HepG2 (cell line): ENCODE results near the gene CDH2. TPM values are rescaled to one million over a fixed set of nuclear protein-coding genes. Genes with fewer than 3 reads are reported as not detected.

Source experiments
- ATAC-seq: fragments of 200-7000 bp; cut with Tn5 transposase; 3 replicates; pipeline ENCODE4 v1.9.1; 2020; ENCODE audit warnings: mild to moderate bottlenecking, moderate library complexity
- BruUV-seq: library from RNA; stranded (reverse); fragments of 400-500 nt; replicated peaks from 2 replicates; lab custom pipeline; 2021; lab: Mats Ljungman, UMichigan
- CTCF ChIA-PET: fragments of 300-600 bp; formaldehyde crosslinking; extraction: SDS; loops from one replicate; lab custom pipeline; 2021; ENCODE audit warnings: low total read pairs, inconsistent platforms, low intra/inter-chr PET ratio; lab: Yijun Ruan, JAX
- POLR2A ChIA-PET: fragments of 350-600 bp; sonication (Branson Sonifier 250); formaldehyde crosslinking; loops from one replicate; lab custom pipeline; 2020; ENCODE audit warnings: antibody characterized with exemption, inconsistent platforms; lab: Yijun Ruan, JAX
- DNase-seq: peaks from one replicate; pipeline ENCODE4 v3.0.0-alpha.2; 2015; ENCODE audit warnings: low spot score
- FAIRE-seq: peaks from 3 replicates; lab custom pipeline; 2011; peaks lifted over from hg19 to GRCh38; lab: Jason Lieb, UNC
- H2AFZ ChIP-seq: one replicate; pipeline ENCODE4 v1.6.1; 2011; ENCODE audit warnings: low read length, inconsistent platforms
- H3K27ac ChIP-seq: fragments of 300-600 bp; 3 replicates; pipeline ENCODE4 v1.8.0; 2011; ENCODE audit warnings: mixed run types, mild to moderate bottlenecking, mixed read lengths, low read length, inconsistent platforms; ENCODE audit not compliant: insufficient read depth; ENCODE audit errors: extremely low read length
- H3K27me3 ChIP-seq, 2 experiments: fragments of 200-600 bp in 1 of 2; 2 replicates in 1 of 2; 3 replicates in 1 of 2; pipeline versions ENCODE4 v1.6.0 to v1.8.0; 2011; ENCODE audit warnings: low read length in 2 of 2, mild to moderate bottlenecking in 2 of 2, moderate library complexity in 2 of 2, inconsistent platforms in 1 of 2; ENCODE audit not compliant: insufficient read depth in 2 of 2, control insufficient read depth in 1 of 2
- H3K36me3 ChIP-seq, 2 experiments: fragments of 200-600 bp in 1 of 2; replicated peaks in 1 of 2; 2 replicates in 1 of 2; 3 replicates in 1 of 2; pipeline versions ENCODE4 v1.5.1 to v1.8.0; 2011; ENCODE audit warnings: low read length in 2 of 2, inconsistent platforms in 1 of 2; ENCODE audit not compliant: insufficient read depth in 2 of 2, control insufficient read depth in 1 of 2
- H3K4me1 ChIP-seq: 2 replicates; pipeline ENCODE4 v1.5.1; 2012; ENCODE audit warnings: low read length, inconsistent platforms; ENCODE audit not compliant: insufficient read depth
- H3K4me2 ChIP-seq: 2 replicates; pipeline ENCODE4 v1.6.0; 2011; ENCODE audit warnings: low read depth, low read length, inconsistent platforms
- H3K4me3 ChIP-seq, 3 experiments: fragments of 200-600 bp in 1 of 3; sonication (generic), shearing (Covaris generic) in 1 of 3; replicated peaks in 1 of 3; 2 replicates each; pipeline ENCODE4 v1.5.1; 2011 to 2016; ENCODE audit warnings: low read length in 3 of 3, inconsistent platforms in 2 of 3, low read depth in 2 of 3, mild to moderate bottlenecking in 2 of 3, control low read depth in 1 of 3, mixed read lengths in 1 of 3; ENCODE audit not compliant: insufficient read depth in 1 of 3
- H3K79me2 ChIP-seq: one replicate; pipeline ENCODE4 v1.6.1; 2011; ENCODE audit warnings: low read length, inconsistent platforms; ENCODE audit not compliant: insufficient read depth
- H3K9ac ChIP-seq: 2 replicates; pipeline ENCODE4 v1.6.0; 2011; ENCODE audit warnings: mild to moderate bottlenecking, low read depth, low read length, inconsistent platforms; ENCODE audit not compliant: insufficient read depth
- H3K9me3 ChIP-seq: 2 replicates; pipeline ENCODE4 v1.5.1; 2012; ENCODE audit warnings: mild to moderate bottlenecking, low read length
- H4K20me1 ChIP-seq: 2 replicates; pipeline ENCODE4 v1.6.0; 2011; ENCODE audit warnings: inconsistent platforms, mild to moderate bottlenecking, low read length, moderate library complexity; ENCODE audit not compliant: insufficient read depth
- ARNTL ChIP-seq: sonication (generic); formaldehyde crosslinking; IDR thresholded peaks from 2 replicates; pipeline ENCODE4 v1.4.0; 2020; ENCODE audit warnings: mild to moderate bottlenecking, missing genetic modification reagents
- BCL6 ChIP-seq: IDR thresholded peaks from 2 replicates; pipeline ENCODE4 v1.6.1; 2016; ENCODE audit warnings: missing genetic modification reagents, missing compliant biosample characterization
- MTF2 ChIP-seq: sonication (generic); formaldehyde crosslinking; IDR thresholded peaks from 2 replicates; pipeline ENCODE4 v1.5.0; 2020; ENCODE audit warnings: missing genetic modification reagents, borderline replicate concordance
- NFE2 ChIP-seq: sonication (generic); formaldehyde crosslinking; IDR thresholded peaks from 2 replicates; pipeline ENCODE4 v1.4.0; 2020; ENCODE audit warnings: missing genetic modification reagents
- RFXAP ChIP-seq: sonication (generic); formaldehyde crosslinking; IDR thresholded peaks from 2 replicates; pipeline ENCODE4 v1.4.0; 2020; ENCODE audit warnings: missing genetic modification reagents, borderline replicate concordance
- RORA ChIP-seq: sonication (generic); formaldehyde crosslinking; IDR thresholded peaks from 2 replicates; pipeline ENCODE4 v1.5.0; 2020; ENCODE audit warnings: mild to moderate bottlenecking, missing genetic modification reagents, moderate library complexity
- SNAPC5 ChIP-seq: sonication (generic); formaldehyde crosslinking; IDR thresholded peaks from 2 replicates; pipeline ENCODE4 v1.8.1; 2023; ENCODE audit warnings: mild to moderate bottlenecking, missing genetic modification reagents, borderline replicate concordance
- ZSCAN21 ChIP-seq: sonication (generic); formaldehyde crosslinking; IDR thresholded peaks from 2 replicates; pipeline ENCODE4 v1.8.0; 2022; ENCODE audit warnings: mild to moderate bottlenecking, missing genetic modification reagents, moderate library complexity, borderline replicate concordance
- WGBS: methylation state at CpG from one replicate; pipeline ENCODE4 v1.1.6; 2017; ENCODE audit warnings: low lambda C conversion rate; 5-methylcytosine and 5-hydroxymethylcytosine counted together
- in situ Hi-C: cut with HindIII; loops from 2 replicates; pipeline ENCODE4 v1.10.0; 2017; ENCODE audit warnings: low pct_unique_long_range_greater_than_20kb; ENCODE audit not compliant: extremely low pct_ligation_motif_present
- intact Hi-C: fragments of 100-400 bp; cut with micrococcal nuclease; formaldehyde crosslinking; loops from one replicate; pipeline ENCODE4 v1.10.0; 2022; ENCODE audit not compliant: unreplicated experiment
- polyA plus RNA-seq, 8 experiments: library from polyadenylated mRNA; depleted of rRNA in 3 of 8; stranded (reverse) in 7 of 8; unstranded in 1 of 8; fragments of >200 nt; fragmentation: Illumina TruSeq in 4 of 8; extraction: Trizol in 4 of 8; gene quantifications; 2 replicates each; pipeline versions ENCODE4 v1.2.1 to v1.2.3, GENCODE V29; 2011 to 2016; ENCODE audit warnings: low read depth in 4 of 8, missing spikeins in 1 of 8, mixed read lengths in 1 of 8; ENCODE audit not compliant: insufficient read depth in 1 of 8
- total RNA-seq, 5 experiments: library from RNA; depleted of rRNA; stranded (reverse); fragments of >200 nt; fragmentation: Illumina TruSeq; extraction: Trizol; gene quantifications; 2 replicates each; pipeline ENCODE4 v1.2.3, GENCODE V29; 2016; ENCODE audit warnings: low read depth in 1 of 5
- TF ChIP-seq, protein P1 (sequence below): sonication (generic); formaldehyde crosslinking; IDR thresholded peaks from 2 replicates; pipeline ENCODE4 v1.4.0; 2020; ENCODE audit warnings: missing genetic modification reagents
- TF ChIP-seq, protein P2 (sequence below): sonication (generic); formaldehyde crosslinking; IDR thresholded peaks from 2 replicates; pipeline ENCODE4 v1.4.0; 2020; ENCODE audit warnings: missing genetic modification reagents, mild to moderate bottlenecking, borderline replicate concordance

The CDH2 gene
- total and polyA plus RNA-seq, 2 of the 13 experiments (the other 11 are each of a cell fraction or from before 2014, with no cell fraction given) = 18.6 to 36.1 TPM

DNA sequence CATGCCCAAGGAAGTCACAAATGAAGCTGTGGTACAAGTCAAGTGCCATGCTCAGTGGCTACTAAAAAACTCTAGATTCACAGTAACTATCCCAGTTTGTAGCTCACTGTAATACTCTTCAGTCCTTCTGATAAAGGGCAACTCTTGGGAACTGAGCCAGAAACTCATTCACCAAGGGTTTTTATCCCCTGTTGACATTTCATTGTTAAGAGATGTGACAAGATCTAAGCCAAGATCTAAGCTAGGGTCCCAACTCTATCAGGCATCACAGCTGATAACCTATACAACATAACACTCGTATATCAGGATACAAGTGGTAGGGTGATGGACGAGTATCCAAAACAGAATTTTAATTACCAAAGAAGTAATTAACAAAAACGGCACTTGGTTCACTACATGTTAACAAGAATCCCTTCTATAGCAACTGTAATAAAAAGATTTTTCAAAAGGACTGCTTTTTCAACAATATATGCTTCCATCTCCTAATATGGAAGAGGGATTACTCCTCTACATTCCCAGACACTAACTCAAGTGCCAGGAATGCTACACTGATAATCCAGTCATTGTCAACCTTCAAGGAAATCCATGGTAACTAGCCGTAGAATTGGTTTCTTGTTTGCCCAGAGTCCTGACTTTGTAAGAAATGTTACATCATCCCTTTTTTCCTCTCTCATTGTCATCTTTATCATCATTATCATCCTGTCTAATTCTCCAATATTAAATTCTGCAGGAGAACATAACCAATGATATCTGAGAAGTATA is 111.7 kb downstream of the CDH2 start:
- Histone ChIP-seq H3K4me3 (no peak overlapping the region), H3K9ac (no peak overlapping the region), H4K20me1 (no peaks in the 10 kb centered on the region), H3K27me3 (no peaks in the 10 kb centered on the region), H3K9me3 (no peaks in the 10 kb centered on the region), H3K36me3 (peaks cover 0 to 1% of the 10 kb centered on the region in 2 experiments; a peak in 1 of 5 replicates), H3K27ac (no peak overlapping the region), H3K79me2 (no peaks in the 10 kb centered on the region), H2AFZ (no peak overlapping the region), H3K4me1 (peaks cover 32% of the 10 kb centered on the region), H3K4me2 (no peak overlapping the region)
- WGBS = 87% methylated on average over 4 of the region's 4 CpGs
- no TSS peak for BruUV-seq
- ChIA-PET POLR2A (no interaction called here), CTCF (no interaction called here)
- in situ Hi-C loops (no loop called here), intact Hi-C loops (no loop called here)
- FAIRE-seq = no peak
- TF ChIP-seq BCL6 (CRISPR knock-in tag) = 0 out of 2 replicates have a peak, but pooled peaks have one; percentile 20
- TF ChIP-seq, protein P1, sequence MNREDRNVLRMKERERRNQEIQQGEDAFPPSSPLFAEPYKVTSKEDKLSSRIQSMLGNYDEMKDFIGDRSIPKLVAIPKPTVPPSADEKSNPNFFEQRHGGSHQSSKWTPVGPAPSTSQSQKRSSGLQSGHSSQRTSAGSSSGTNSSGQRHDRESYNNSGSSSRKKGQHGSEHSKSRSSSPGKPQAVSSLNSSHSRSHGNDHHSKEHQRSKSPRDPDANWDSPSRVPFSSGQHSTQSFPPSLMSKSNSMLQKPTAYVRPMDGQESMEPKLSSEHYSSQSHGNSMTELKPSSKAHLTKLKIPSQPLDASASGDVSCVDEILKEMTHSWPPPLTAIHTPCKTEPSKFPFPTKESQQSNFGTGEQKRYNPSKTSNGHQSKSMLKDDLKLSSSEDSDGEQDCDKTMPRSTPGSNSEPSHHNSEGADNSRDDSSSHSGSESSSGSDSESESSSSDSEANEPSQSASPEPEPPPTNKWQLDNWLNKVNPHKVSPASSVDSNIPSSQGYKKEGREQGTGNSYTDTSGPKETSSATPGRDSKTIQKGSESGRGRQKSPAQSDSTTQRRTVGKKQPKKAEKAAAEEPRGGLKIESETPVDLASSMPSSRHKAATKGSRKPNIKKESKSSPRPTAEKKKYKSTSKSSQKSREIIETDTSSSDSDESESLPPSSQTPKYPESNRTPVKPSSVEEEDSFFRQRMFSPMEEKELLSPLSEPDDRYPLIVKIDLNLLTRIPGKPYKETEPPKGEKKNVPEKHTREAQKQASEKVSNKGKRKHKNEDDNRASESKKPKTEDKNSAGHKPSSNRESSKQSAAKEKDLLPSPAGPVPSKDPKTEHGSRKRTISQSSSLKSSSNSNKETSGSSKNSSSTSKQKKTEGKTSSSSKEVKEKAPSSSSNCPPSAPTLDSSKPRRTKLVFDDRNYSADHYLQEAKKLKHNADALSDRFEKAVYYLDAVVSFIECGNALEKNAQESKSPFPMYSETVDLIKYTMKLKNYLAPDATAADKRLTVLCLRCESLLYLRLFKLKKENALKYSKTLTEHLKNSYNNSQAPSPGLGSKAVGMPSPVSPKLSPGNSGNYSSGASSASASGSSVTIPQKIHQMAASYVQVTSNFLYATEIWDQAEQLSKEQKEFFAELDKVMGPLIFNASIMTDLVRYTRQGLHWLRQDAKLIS (CRISPR knock-in tag) = no peak
- peak; percentile 56 for DNase-seq
- ATAC-seq = no peak

- FAIRE-seq (no peak), ATAC-seq (no peak), DNase-seq (no peak)
- 88% methylated on average over 2 of the region's 2 CpGs for WGBS
- H3K9me3 ChIP-seq = no peaks in the 10 kb centered on the region
- no peak overlapping the region for H3K9ac ChIP-seq
- H4K20me1 ChIP-seq = no peaks in the 10 kb centered on the region
- no peak overlapping the region for H3K27ac ChIP-seq
- H3K4me3 ChIP-seq = no peak overlapping the region
- POLR2A ChIA-PET = no interaction called here
- H3K79me2 ChIP-seq = no peaks in the 10 kb centered on the region
- peaks cover 0 to 1% of the 10 kb centered on the region in 2 experiments; a peak in 1 of 5 replicates for H3K36me3 ChIP-seq
- CTCF ChIA-PET = no interaction called here
- no peak overlapping the region for H2AFZ ChIP-seq
- no peaks in the 10 kb centered on the region for H3K27me3 ChIP-seq
- in situ Hi-C loops (no loop called here), intact Hi-C loops (no loop called here)
- H3K4me2 ChIP-seq = no peak overlapping the region
- H3K4me1 ChIP-seq = peaks cover 32% of the 10 kb centered on the region
- no TSS peak for BruUV-seq
- TF ChIP-seq, protein P2, sequence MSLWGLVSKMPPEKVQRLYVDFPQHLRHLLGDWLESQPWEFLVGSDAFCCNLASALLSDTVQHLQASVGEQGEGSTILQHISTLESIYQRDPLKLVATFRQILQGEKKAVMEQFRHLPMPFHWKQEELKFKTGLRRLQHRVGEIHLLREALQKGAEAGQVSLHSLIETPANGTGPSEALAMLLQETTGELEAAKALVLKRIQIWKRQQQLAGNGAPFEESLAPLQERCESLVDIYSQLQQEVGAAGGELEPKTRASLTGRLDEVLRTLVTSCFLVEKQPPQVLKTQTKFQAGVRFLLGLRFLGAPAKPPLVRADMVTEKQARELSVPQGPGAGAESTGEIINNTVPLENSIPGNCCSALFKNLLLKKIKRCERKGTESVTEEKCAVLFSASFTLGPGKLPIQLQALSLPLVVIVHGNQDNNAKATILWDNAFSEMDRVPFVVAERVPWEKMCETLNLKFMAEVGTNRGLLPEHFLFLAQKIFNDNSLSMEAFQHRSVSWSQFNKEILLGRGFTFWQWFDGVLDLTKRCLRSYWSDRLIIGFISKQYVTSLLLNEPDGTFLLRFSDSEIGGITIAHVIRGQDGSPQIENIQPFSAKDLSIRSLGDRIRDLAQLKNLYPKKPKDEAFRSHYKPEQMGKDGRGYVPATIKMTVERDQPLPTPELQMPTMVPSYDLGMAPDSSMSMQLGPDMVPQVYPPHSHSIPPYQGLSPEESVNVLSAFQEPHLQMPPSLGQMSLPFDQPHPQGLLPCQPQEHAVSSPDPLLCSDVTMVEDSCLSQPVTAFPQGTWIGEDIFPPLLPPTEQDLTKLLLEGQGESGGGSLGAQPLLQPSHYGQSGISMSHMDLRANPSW (CRISPR knock-in tag) = no peak
- TF ChIP-seq NFE2 (CRISPR knock-in tag) (no peak), RORA (CRISPR knock-in tag) (no peak), RFXAP (CRISPR knock-in tag) (no peak), ZSCAN21 (CRISPR knock-in tag) (no peak), MTF2 (CRISPR knock-in tag) (no peak), ARNTL (CRISPR knock-in tag) (no peak), SNAPC5 (CRISPR knock-in tag) (no peak)
These were observed 113.0 kb downstream of the CDH2 start for GRCh38 chr18:28063926-28064325.
